Measurements from ENCODE around the gene IL22RA2.

Gene IL22RA2

GRCh38 chr6:137095093-137095492 lies 78.4 kb downstream of the IL22RA2 start:
- no peak for DNase-seq (ENCODE audit: low read depth)

- peak; percentile 4 for DNase-seq (ENCODE audit: low read depth)
These were observed 78.9 kb downstream of the IL22RA2 start for GRCh38 chr6:137094411-137095008.

Data from stimulated activated CD8-positive, alpha-beta memory T cell treated with anti-CD3 and anti-CD28 coated beads, Interleukin-12 subunit alpha, Interleukin-12 subunit beta, amount 100 ng/mL, for 4 hours (primary cell).